AG08395 (cell line): ENCODE measurements around the gene LIME1.

Source experiments
- DNase-seq: peaks from one replicate; pipeline ENCODE4 v3.0.0; 2012; ENCODE audit warnings: mixed read lengths, low spot score

LIME1 gene

GRCh38 chr20:63739130-63740069 lies 2.9 kb downstream of the LIME1 start, which contains the start of gene SLC2A4RG:
Gene SLC2A4RG (plus strand): TSS chr20:63739776. CDS start chr20:63739913, 137 bp downstream.
- peak; percentile 98 for DNase-seq

DNA sequence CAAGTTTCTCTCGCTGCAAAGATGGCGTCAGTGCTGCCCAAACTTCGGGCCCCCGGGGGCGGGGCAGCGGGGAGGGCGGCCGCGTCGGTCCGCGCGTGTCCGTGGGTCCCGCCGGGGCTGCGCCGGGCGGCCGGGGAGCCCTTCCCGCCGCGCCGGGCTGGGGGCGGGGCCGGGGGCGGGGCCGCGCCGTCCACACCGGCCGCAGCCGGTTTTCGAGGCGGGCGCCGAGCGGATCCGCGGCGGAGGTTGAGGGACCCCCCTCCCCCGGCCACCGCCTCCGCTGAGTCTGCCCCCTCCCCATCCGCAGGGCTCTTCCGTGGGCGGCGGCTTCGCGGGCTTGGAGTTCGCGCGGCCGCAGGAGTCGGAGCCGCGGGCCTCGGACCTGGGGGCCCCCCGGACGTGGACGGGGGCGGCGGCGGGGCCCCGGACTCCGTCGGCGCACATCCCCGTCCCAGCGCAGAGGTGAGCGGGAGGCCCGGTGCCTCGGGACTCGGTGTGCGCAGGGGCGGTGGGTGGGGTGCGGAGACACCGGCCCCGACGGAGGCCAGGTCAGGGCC lies 3.7 kb downstream of the LIME1 start:
- peak; percentile 62 for DNase-seq

- peak; percentile 97 for DNase-seq
These were observed 4.3 kb downstream of the LIME1 start for GRCh38 chr20:63740627-63741353.

GRCh38 chr20:63741354-63741675 lies 4.9 kb downstream of the LIME1 start:
- DNase-seq, result no peak

GRCh38 chr20:63741676-63742380 lies 5.4 kb downstream of the LIME1 start:
- DNase-seq, result no peak

DNA sequence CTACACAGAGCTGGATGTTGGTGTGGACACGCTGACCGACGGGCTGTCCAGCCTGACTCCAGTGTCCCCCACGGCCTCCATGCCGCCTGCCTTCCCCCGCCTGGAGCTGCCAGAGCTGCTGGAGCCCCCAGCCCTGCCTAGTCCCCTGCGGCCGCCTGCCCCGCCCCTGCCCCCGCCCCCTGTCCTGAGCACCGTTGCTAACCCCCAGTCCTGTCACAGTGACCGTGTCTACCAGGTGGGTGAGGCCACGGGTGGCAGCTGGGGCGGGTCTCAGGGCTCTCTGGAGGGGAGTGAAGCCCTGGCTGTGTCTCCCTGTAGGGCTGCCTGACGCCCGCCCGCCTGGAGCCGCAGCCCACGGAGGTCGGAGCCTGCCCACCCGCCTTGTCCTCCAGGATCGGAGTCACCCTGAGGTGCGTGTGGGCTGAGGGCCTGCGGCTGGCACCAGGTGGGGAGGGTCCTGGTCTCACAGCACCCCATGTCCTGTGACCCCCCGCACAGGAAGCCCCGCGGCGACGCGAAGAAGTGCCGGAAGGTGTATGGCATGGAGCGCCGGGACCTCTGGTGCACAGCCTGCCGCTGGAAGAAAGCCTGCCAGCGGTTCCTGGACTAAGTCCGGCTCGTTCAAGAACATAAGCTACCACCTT lies 6.0 kb downstream of the LIME1 start:
- no peak for DNase-seq

DNA sequence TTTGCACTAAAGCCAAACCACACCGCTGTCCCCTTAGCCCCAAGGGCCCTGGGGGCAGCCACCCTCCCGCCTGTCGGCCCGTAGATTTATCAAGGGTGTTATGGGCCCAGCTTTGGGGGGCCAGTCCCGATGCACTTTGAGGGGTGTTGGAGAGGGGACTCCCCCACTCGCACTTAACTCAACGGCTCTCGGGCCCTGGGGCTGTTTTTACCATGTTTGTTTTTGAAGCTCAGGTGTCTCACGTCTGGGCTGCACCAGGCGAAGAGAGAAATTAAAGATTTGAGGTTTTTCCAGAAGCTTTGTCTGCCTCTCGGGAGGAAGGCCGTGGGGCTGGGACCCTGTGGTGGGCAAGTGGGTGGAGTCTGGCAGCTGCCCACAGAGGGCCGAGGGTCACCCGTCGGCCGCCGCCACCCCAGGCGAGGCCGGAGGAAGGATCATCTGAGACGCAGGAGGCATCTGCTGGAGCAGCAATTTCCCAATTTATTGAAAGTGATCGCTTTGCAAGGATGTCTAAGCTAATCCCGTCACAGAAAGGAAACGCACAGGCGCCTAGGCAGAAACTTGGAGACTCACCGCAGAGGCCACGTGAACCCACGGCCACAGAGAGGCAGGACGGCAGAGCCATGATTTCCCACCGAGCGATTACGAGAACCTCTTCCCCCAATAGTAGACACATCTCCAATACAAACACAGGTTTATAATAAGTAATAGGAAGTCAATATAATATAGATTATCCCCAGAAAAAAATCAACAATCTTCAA lies 6.9 kb downstream of the LIME1 start:
- no peak for DNase-seq

DNA sequence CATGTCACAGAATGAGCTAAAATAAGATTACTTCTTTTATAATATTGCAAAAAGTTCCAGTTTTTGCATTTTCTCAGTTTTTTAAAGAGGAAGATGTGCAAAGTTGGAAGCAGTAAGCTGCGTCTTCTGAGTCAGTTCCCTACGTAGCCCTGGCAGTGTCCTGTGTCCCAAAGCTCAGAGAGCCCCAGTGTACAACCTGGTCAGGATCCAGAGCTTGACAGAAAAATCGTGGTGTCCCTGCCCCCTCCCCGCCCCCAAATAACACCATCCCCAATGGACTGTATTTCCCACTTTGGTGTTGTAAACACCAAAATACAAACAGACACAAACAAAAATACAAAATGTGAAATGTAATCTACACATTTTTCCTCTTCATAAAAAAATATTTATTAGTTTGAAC lies 7.7 kb downstream of the LIME1 start:
- DNase-seq, result no peak

DNA sequence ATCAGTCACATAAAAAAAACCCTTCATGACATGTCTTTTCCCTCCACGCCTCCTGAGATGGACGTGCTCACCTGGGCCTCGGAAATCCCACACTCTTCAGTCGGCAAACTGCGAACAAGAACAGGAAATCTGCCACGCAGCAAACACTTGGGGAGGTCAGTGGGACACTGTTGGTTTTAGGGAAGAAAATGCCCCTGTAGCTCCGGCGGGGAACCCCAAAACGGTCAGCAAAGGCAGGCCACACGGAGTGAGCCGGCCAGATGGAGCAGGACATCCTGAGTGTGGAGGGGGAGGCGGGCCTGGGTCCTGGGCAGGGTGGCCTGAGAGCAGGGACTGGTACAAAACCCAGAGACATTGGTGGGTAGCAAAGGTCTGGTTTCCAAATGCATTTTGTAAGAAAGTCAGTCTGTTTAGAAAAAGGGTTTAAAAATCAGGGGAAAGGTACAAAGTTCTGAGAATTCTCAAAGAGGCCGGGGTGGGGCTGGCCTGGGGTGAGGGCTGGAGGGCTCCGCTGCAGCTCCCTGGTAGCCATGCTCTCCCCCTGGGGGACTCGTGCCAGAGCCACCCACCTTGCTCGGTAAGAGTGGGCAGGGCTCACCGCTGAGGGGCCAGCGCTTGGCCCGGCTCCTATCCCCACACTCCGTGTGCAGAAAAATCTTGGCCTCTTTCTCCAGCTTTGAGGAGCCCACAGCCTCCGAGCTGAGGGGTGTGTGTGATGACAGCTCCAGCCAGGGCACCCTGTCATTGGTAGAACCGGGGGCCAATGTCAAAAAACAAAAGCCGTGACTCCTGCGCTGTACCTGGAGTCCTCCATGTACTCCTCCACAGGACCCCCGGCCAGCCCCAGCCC lies 8.3 kb downstream of the LIME1 start:
- no peak for DNase-seq

DNA sequence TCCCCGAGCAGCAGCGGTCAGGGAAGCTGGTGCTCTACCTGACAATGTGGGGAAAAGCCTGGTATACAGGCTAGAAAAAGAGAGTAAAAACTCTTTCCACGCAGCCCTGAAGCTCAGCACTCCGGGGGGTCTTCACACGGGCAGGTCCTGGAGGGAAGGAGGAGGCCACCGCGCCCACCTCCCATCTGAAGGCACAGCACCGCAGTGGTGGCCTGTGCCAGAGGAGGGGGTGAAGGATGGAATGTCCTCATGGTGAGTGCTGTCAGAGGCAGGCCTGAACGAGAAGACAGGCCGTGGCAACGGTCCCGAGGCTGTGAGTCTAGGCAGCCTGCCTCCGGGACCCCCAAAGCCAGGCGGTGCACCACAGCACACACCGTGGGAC lies 9.0 kb downstream of the LIME1 start:
- DNase-seq, result no peak

- no peak for DNase-seq
These were observed 9.7 kb downstream of the LIME1 start for GRCh38 chr20:63745961-63746731.

- DNase-seq, result no peak
These were observed 10.4 kb downstream of the LIME1 start for GRCh38 chr20:63746751-63747315.

- no peak for DNase-seq
These were observed 11.2 kb downstream of the LIME1 start for GRCh38 chr20:63747622-63748069.

DNA sequence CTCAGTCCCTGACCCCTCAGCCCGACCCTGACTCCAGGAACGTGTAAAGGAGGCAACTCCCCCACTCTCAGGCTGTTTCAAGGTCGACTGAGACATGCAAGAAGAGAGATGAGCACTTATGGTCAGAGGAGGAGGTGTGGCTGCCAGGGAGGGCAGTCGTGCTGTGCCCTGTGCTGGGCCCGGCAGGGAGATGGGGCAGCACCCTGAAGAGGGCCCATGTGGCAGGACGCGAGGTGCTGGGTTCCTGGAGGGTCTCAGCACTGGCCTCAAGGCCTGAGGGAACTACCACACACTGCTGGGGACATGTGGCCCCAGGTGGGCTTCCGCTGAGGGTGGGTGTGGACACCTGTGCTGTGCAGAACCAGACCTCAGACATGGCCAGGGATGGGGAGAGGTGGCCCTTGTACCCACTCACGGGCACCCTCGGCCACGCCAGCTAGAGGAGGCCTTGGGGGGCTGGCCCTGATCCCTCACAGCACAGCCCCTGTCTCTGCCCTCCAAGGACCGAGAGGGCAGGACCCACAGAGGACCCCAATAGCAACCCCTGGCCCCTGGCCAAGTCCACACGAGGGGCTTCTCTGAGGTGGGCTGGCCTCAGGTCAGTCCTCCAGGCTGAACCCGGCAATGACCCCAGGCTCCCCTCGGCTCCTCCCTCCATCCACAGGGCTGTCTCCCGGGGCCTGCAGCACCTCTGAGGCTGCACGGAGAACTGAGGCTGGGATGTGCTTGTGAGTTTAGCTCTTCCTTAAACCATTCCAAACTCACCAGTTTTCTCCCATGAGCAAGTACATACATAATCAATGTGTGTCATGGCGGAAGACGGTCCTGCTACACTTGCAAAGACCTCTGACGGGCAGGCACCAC lies 11.8 kb downstream of the LIME1 start:
- no peak for DNase-seq

DNA sequence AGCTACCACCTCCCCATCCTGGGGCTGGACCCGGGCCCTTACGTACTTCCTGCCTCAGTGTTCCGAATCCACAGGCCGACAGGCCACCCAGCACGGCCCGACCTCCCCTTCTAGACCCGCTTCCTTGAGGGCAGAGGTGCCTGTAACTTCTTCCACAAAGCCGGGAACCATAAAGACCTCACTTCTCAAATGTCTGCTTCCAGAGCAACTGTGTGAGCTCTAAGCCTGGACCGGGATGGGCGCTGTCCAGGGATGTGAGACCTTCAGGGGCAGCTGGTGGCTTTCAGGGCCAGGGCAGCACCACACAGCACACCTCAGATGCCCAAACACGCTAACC lies 12.4 kb downstream of the LIME1 start:
- DNase-seq, result no peak

GRCh38 chr20:63749597-63750508 lies 13.4 kb downstream of the LIME1 start:
- no peak for DNase-seq
